Osteoblast (primary cell): ENCODE results near the gene DIABLO. TPM values are rescaled to one million over a fixed set of nuclear protein-coding genes. Genes with fewer than 3 reads are reported as not detected.

ENCODE experiments used
- DNase-seq: peaks from one replicate; pipeline ENCODE4 v3.0.0; 2011; ENCODE audit warnings: low spot score, mixed read lengths; ENCODE audit not compliant: insufficient read length; ENCODE audit errors: missing footprints
- H2AFZ ChIP-seq: 2 replicates; pipeline ENCODE4 v1.6.0; 2011; ENCODE audit warnings: mild to moderate bottlenecking, low read length
- H3K27ac ChIP-seq: 2 replicates; pipeline ENCODE4 v1.5.1; 2011; ENCODE audit warnings: mild to moderate bottlenecking, low read depth, low read length, moderate library complexity
- H3K27me3 ChIP-seq: 2 replicates; pipeline ENCODE4 v1.6.0; 2012; ENCODE audit warnings: mild to moderate bottlenecking, control low read depth, inconsistent platforms, low read length, moderate library complexity; ENCODE audit not compliant: insufficient read depth
- H3K36me3 ChIP-seq: 2 replicates; pipeline ENCODE4 v1.5.1; 2011; ENCODE audit warnings: mild to moderate bottlenecking, low read length, control low read depth, moderate library complexity; ENCODE audit not compliant: insufficient read depth
- H3K4me1 ChIP-seq: 2 replicates; pipeline ENCODE4 v1.5.1; 2011; ENCODE audit warnings: mild to moderate bottlenecking, low read length, control low read depth, moderate library complexity; ENCODE audit not compliant: insufficient read depth
- H3K4me2 ChIP-seq: 2 replicates; pipeline ENCODE4 v1.6.0; 2011; ENCODE audit warnings: mild to moderate bottlenecking, low read length; ENCODE audit not compliant: insufficient read depth
- H3K4me3 ChIP-seq: fragments of 200-600 bp; sonication (generic); 3 replicates; pipeline ENCODE4 v1.5.1; 2012; ENCODE audit warnings: mild to moderate bottlenecking, low read length, inconsistent platforms; ENCODE audit not compliant: insufficient read depth
- H3K79me2 ChIP-seq: 2 replicates; pipeline ENCODE4 v1.6.0; 2012; ENCODE audit warnings: mild to moderate bottlenecking, low read length, control low read depth, inconsistent platforms; ENCODE audit not compliant: insufficient read depth
- H3K9me3 ChIP-seq: 2 replicates; pipeline ENCODE4 v1.5.1; 2011; ENCODE audit warnings: low read depth, low read length, control low read depth
- H4K20me1 ChIP-seq: 2 replicates; pipeline ENCODE4 v1.6.0; 2012; ENCODE audit warnings: mild to moderate bottlenecking, low read length, control low read depth; ENCODE audit not compliant: insufficient read depth
- total RNA-seq: library from RNA; depleted of rRNA; stranded (reverse); fragments of >200 nt; gene quantifications from 2 replicates; pipeline ENCODE4 v1.2.3, GENCODE V29; 2012
- TF ChIP-seq, protein P1 (sequence below): IDR thresholded peaks from 2 replicates; pipeline ENCODE4 v1.5.1; 2011; ENCODE audit warnings: mild to moderate bottlenecking, low read depth, low read length, moderate library complexity; ENCODE audit errors: extremely low read depth

The DIABLO gene
- 53.6 and 64.4 TPM in 2 replicates for total RNA-seq

DNA sequence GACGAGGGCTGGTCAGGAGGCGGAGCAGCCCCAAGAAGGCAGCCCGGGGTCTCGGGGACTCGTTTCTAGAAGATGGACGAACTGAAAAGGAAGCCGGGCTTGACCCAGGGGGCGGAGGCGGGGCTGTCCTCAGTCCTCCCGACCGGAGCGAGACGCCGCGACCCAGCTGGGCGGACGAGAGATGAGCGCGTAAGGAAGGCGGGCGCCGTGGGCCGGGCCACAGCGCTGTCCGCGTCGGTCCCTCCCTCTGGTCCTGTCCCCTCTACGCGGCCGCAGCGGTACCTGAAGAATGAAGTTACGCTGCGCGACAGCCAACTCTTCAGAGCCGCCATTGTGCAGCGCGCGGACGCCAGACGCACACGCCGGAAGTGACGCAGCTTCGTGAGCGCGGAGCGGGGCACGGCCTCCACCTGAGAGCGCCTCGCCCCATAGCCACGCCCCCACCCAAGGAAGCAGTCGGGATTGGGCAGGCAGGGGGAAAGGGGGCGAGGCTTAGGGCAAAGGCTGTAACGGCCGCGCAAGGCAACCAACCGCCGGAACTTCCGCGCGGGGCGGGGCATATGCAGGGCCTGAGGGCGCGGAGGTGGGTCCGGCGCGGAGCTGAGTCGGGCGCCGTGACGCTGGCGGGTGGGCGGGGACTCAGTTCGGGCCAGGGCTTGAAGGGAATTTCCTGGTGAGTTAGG is at the start of gene DIABLO:
Gene DIABLO (minus strand): TSS at position 370 of the 683 bp plus-strand sequence. CDS start 38 bp downstream, at position 332.
- H2AFZ ChIP-seq = peak within 1 kb of the TSS; percentile 97
- peak within 1 kb of the TSS; percentile 99 for H3K4me3 ChIP-seq
- peaks cover 29% of the 10 kb centered on the region for H3K36me3 ChIP-seq
- DNase-seq = peak; percentile 99
- H3K4me2 ChIP-seq = peak within 1 kb of the TSS; percentile 90
- TF ChIP-seq, protein P1, sequence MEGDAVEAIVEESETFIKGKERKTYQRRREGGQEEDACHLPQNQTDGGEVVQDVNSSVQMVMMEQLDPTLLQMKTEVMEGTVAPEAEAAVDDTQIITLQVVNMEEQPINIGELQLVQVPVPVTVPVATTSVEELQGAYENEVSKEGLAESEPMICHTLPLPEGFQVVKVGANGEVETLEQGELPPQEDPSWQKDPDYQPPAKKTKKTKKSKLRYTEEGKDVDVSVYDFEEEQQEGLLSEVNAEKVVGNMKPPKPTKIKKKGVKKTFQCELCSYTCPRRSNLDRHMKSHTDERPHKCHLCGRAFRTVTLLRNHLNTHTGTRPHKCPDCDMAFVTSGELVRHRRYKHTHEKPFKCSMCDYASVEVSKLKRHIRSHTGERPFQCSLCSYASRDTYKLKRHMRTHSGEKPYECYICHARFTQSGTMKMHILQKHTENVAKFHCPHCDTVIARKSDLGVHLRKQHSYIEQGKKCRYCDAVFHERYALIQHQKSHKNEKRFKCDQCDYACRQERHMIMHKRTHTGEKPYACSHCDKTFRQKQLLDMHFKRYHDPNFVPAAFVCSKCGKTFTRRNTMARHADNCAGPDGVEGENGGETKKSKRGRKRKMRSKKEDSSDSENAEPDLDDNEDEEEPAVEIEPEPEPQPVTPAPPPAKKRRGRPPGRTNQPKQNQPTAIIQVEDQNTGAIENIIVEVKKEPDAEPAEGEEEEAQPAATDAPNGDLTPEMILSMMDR = no peak
- peaks cover 19% of the 10 kb centered on the region for H3K4me1 ChIP-seq
- peaks cover 48% of the 10 kb centered on the region for H3K79me2 ChIP-seq
- H4K20me1 ChIP-seq = peaks cover 33% of the 10 kb centered on the region
- H3K27ac ChIP-seq = peak within 1 kb of the TSS; percentile 94
- no peaks in the 10 kb centered on the region for H3K9me3 ChIP-seq
- H3K27me3 ChIP-seq = no peaks in the 10 kb centered on the region

DNA sequence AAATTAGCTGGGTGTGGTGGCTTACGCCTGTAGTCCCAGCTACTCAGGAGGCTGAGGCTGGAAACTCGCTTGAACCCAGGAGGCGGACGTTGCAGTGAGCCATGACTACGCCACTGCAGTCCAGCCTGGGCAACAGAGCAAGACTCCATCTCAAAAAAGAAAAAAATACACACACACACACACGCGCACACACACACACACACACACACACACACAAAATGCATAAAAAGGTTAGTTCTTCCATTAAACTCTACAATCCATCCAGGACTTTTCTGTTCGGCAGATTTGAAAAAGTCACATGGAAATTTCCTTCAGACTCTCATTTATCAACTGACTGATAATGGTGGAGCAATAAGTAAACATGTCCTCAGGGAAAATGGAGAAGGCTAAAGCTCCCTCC is 49.6 kb upstream of the DIABLO start:
- Histone ChIP-seq H3K9me3 (no peaks in the 10 kb centered on the region), H3K4me1 (peaks cover 3% of the 10 kb centered on the region), H3K27ac (no peak overlapping the region), H3K27me3 (no peaks in the 10 kb centered on the region), H3K79me2 (no peaks in the 10 kb centered on the region), H3K4me2 (no peak overlapping the region), H2AFZ (no peak overlapping the region), H4K20me1 (no peaks in the 10 kb centered on the region), H3K36me3 (peaks cover 51% of the 10 kb centered on the region), H3K4me3 (no peak overlapping the region)
- TF ChIP-seq, protein P1 = no peak
- DNase-seq = no peak

DNA sequence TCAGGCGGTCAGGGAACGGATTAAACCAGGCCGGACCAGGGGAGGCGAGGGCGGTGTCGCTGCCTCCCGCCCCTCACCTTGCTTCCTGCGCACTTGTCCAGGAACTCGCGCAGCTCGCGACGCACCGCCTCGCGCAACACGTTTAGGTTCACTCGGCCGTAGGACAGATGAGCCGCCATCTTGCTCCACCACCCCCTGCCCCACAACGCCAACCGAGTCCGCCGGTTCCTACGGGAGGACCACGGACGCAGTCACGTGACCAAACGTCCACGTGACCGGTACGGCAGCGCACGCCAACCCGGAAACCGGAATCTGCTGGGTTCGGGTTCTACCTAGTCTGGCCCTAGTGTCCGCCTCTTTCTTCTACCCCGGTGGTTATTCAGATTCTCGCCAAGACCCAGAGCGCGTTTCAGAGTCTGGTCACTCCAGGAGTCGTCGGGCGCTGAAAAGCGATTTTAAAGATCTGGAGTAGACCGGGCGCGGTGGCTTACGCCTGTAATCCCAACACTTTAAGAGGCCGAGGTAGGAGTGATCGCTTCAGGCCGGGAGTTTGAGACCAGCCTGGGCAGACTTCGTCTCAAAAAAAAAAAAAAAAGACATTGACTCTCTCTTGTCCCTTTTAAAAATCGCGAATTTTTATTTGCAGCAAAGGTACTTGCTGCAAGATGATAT is 40.5 kb upstream of the DIABLO start, which contains the start of gene VPS33A:
Gene VPS33A (minus strand): TSS at position 265 of the 672 bp plus-strand sequence. CDS start 86 bp downstream, at position 179.
- H3K27me3 ChIP-seq = no peaks in the 10 kb centered on the region
- H3K9me3 ChIP-seq = no peaks in the 10 kb centered on the region
- peaks cover 27% of the 10 kb centered on the region for H3K79me2 ChIP-seq
- peaks cover 19% of the 10 kb centered on the region for H3K36me3 ChIP-seq
- H4K20me1 ChIP-seq = no peaks in the 10 kb centered on the region
- TF ChIP-seq, protein P1 = no peak
- peak within 1 kb of the TSS; percentile 96 for H3K4me3 ChIP-seq
- peak; percentile 96 for DNase-seq
- peak within 1 kb of the TSS; percentile 86 for H3K4me2 ChIP-seq
- H3K27ac ChIP-seq = peak within 1 kb of the TSS; percentile 81
- peak within 1 kb of the TSS; percentile 99 for H2AFZ ChIP-seq
- H3K4me1 ChIP-seq = peaks cover 13% of the 10 kb centered on the region

DNA sequence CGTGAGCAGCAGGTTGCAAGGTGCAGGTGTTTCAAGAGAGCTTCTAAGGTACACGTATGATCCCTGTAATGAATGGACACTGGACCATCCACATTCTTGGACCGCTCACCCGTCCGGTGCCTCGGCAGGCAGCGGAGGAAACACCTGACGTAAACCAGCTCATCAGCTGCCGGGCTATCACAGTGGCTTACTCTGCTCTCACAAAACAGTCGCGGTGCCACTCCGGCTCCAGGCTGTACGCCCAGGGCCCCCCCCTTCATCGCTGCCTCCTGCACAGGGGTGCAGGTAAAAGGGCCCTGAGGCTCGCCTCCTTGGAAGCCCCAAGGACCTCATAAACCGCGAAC is 40.0 kb upstream of the DIABLO start:
- Histone ChIP-seq H3K79me2 (peaks cover 27% of the 10 kb centered on the region), H3K9me3 (no peaks in the 10 kb centered on the region), H3K27ac (peak overlapping the region; percentile 81), H4K20me1 (no peaks in the 10 kb centered on the region), H3K4me2 (peak overlapping the region; percentile 86), H3K27me3 (no peaks in the 10 kb centered on the region), H3K36me3 (peaks cover 24% of the 10 kb centered on the region), H3K4me1 (peaks cover 13% of the 10 kb centered on the region), H2AFZ (peak overlapping the region; percentile 99), H3K4me3 (peak overlapping the region; percentile 96)
- DNase-seq = no peak
- TF ChIP-seq, protein P1 = no peak
